Cardiac septum (tissue), 1 donor: ENCODE results near the gene BSCL2. TPM values are rescaled to one million over a fixed set of nuclear protein-coding genes. Genes with fewer than 3 reads are reported as not detected.
"Not testable (repeated sequence)": the region's sequence is repeated elsewhere in the genome, so short reads cannot be mapped to it uniquely, and the experiment has no call there.

Experiments used
- DNase-seq: peaks from one replicate; pipeline ENCODE4 v3.0.0-alpha.2; 2020; ENCODE audit warnings: low spot score
- intact Hi-C: fragments of 100-400 bp; cut with DNase I; formaldehyde crosslinking; loops from one replicate; pipeline ENCODE4 v1.14.0; 2022
- total RNA-seq: library from RNA; stranded (reverse); fragmentation: NEBNext Ultra II Directional; extraction: Animal tissue kit (Norgen Biotek cat#: 25700); gene quantifications from one replicate; pipeline ENCODE4 v1.2.1, GENCODE V29; 2021
- donor health status: DM: no; HTN: no; CAD: no.

Gene BSCL2
- total RNA-seq, 1 donor from 2014 or later = 13.3 TPM

GRCh38 chr11:62694455-62695167 lies 12.6 kb downstream of the BSCL2 start:
- DNase-seq = peak; percentile 90
- intact Hi-C loops = loop anchor here (5.0 kb wide), 1 partner anchor 297 kb away; no protein-coding TSS in a partner anchor

- intact Hi-C loops = loop anchor here (5.0 kb wide), 1 partner anchor 296 kb away; no protein-coding TSS in a partner anchor
- not testable (repeated sequence) for DNase-seq
Measured at GRCh38 chr11:62693624-62694023, 13.6 kb downstream of the BSCL2 start.

GRCh38 chr11:62689421-62690183 lies 17.6 kb downstream of the BSCL2 start, which contains the start of gene LRRN4CL:
Gene LRRN4CL, minus strand, starts transcription at chr11:62689530. Its CDS starts 1,022 bp downstream, at chr11:62688508.
- intact Hi-C loops = loop anchor here (5.0 kb wide), 1 partner anchor 292 kb away; no protein-coding TSS in a partner anchor
- DNase-seq = no peak

GRCh38 chr11:62688491-62688890 lies 18.7 kb downstream of the BSCL2 start:
- no peak for DNase-seq
- intact Hi-C loops = no loop called here

GRCh38 chr11:62687508-62688396 lies 19.5 kb downstream of the BSCL2 start:
- no peak for DNase-seq
- intact Hi-C loops = no loop called here

- DNase-seq = no peak
- intact Hi-C loops = no loop called here
Measured at GRCh38 chr11:62682518-62682917, 24.7 kb downstream of the BSCL2 start.

- no peak for DNase-seq
- intact Hi-C loops = no loop called here
Measured at GRCh38 chr11:62680825-62681240, 26.4 kb downstream of the BSCL2 start.

GRCh38 chr11:62678770-62679696 lies 28.2 kb downstream of the BSCL2 start, which contains the start of gene UBXN1:
Gene UBXN1, minus strand, starts transcription at chr11:62679073. Its CDS starts 150 bp downstream, at chr11:62678923.
- intact Hi-C loops = no loop called here
- peak; percentile 97 for DNase-seq

- intact Hi-C loops = no loop called here
- no peak for DNase-seq
Measured at GRCh38 chr11:62678433-62678769, 28.8 kb downstream of the BSCL2 start.

- no peak for DNase-seq
- intact Hi-C loops = no loop called here
Measured at GRCh38 chr11:62677714-62678113, 29.5 kb downstream of the BSCL2 start.

GRCh38 chr11:62677156-62677555 lies 30.1 kb downstream of the BSCL2 start:
- intact Hi-C loops = no loop called here
- DNase-seq = no peak

GRCh38 chr11:62676698-62677097 lies 30.5 kb downstream of the BSCL2 start:
- intact Hi-C loops = no loop called here
- no peak for DNase-seq

GRCh38 chr11:62675415-62675814 lies 31.8 kb downstream of the BSCL2 start:
- intact Hi-C loops, DNase-seq: not testable (repeated sequence)

GRCh38 chr11:62673196-62673525 lies 34.1 kb downstream of the BSCL2 start:
- intact Hi-C loops = loop anchor here (5.0 kb wide), 1 partner anchor 34 kb away; the partner anchor contains the start of genes BSCL2 and GNG3

GRCh38 chr11:62671608-62672389 lies 35.4 kb downstream of the BSCL2 start, which contains the start of the genes LBHD1 and UQCC3:
Gene LBHD1, minus strand, starts transcription at chr11:62672267. Its CDS starts 2,236 bp downstream, at chr11:62670031.
Gene UQCC3, plus strand, starts transcription at chr11:62671673. Its CDS starts 73 bp downstream, at chr11:62671746.
- intact Hi-C loops = loop anchor here (5.0 kb wide), 1 partner anchor 36 kb away; the partner anchor contains the start of genes BSCL2 and GNG3
- peak; percentile 91 for DNase-seq

More at GRCh38 chr11:62673196-62673525, 34.1 kb downstream of the BSCL2 start:
- DNase-seq = no peak

- no peak for DNase-seq
- intact Hi-C loops = loop anchor here (5.0 kb wide), 1 partner anchor 36 kb away; the partner anchor contains the start of genes BSCL2 and GNG3
Measured at GRCh38 chr11:62671236-62671607, 36.0 kb downstream of the BSCL2 start.

GRCh38 chr11:62669420-62670161 lies 37.6 kb downstream of the BSCL2 start:
- DNase-seq = no peak
- intact Hi-C loops = loop anchor here (5.0 kb wide), 1 partner anchor 38 kb away; the partner anchor contains the start of genes BSCL2 and GNG3
